ENCODE measurements around the gene PLCH2. TPM values are rescaled to one million over a fixed set of nuclear protein-coding genes. Genes with fewer than 3 reads are reported as not detected.

PLCH2 gene
- total and polyA plus RNA-seq, 2 donors, result 7.0 to 13.4 TPM

GRCh38 chr1:2514863-2515762, 39.0 kb downstream of the PLCH2 start:
- peaks cover 25% of the 10 kb centered on the region for H3K36me3 ChIP-seq (ENCODE audit: insufficient read depth)
- 91% methylated on average over 45 of the region's 45 CpGs for WGBS
- H3K4me3 ChIP-seq (ENCODE audit: low read depth, low read length), result no peak overlapping the region
- no peak overlapping the region for H3K27ac ChIP-seq (ENCODE audit: low read depth)
- H3K4me1 ChIP-seq (ENCODE audit: insufficient read depth), result no peaks in the 10 kb centered on the region
- no peak for DNase-seq (ENCODE audit: extremely low spot score)

GRCh38 chr1:2515763-2516080, 39.6 kb downstream of the PLCH2 start:
- Histone ChIP-seq H3K4me3 (ENCODE audit: low read depth, low read length) (no peak overlapping the region), H3K4me1 (ENCODE audit: insufficient read depth) (no peaks in the 10 kb centered on the region), H3K36me3 (ENCODE audit: insufficient read depth) (peaks cover 22% of the 10 kb centered on the region), H3K27ac (ENCODE audit: low read depth) (no peak overlapping the region)
- no peak for DNase-seq (ENCODE audit: extremely low spot score)
- WGBS, result 90% methylated on average over 11 of the region's 11 CpGs

- WGBS, result 92% methylated on average over 17 of the region's 17 CpGs
- no peak for DNase-seq (ENCODE audit: extremely low spot score)
- no peaks in the 10 kb centered on the region for H3K4me1 ChIP-seq (ENCODE audit: insufficient read depth)
- no peak overlapping the region for H3K4me3 ChIP-seq (ENCODE audit: low read depth, low read length)
- H3K27ac ChIP-seq (ENCODE audit: low read depth), result no peak overlapping the region
- peaks cover 18% of the 10 kb centered on the region for H3K36me3 ChIP-seq (ENCODE audit: insufficient read depth)
These were observed 40.0 kb downstream of the PLCH2 start for GRCh38 chr1:2516124-2516523.

- Histone ChIP-seq H3K27ac (ENCODE audit: low read depth) (no peak overlapping the region), H3K36me3 (ENCODE audit: insufficient read depth) (peaks cover 11% of the 10 kb centered on the region), H3K4me3 (ENCODE audit: low read depth, low read length) (no peak overlapping the region), H3K4me1 (ENCODE audit: insufficient read depth) (no peaks in the 10 kb centered on the region)
- 96% methylated on average over 14 of the region's 14 CpGs for WGBS
- DNase-seq (ENCODE audit: extremely low spot score), result no peak
These were observed 40.9 kb downstream of the PLCH2 start for GRCh38 chr1:2516946-2517345.

DNA sequence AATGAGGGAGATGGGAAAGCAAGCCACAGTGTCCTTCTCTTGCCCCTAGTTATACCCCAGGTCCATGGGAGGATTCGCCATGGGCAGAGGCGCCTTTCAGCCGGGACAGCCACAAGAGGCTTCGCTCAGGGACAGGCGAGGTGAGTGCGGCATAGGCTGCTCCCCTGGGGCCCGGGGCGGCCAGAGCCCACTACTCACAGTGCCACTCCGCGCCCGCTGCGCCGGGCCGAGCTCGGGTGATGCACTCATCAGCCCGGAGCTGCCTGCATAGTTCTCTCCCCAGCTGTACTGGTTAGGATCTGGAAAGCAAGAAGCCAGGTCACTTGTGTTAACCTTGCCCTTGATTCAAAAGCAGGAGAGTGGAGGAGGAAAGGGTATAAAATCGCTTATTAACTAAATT, 41.9 kb downstream of the PLCH2 start:
- WGBS, result 95% methylated on average over 17 of the region's 17 CpGs
- H3K36me3 ChIP-seq (ENCODE audit: insufficient read depth), result peaks cover 11% of the 10 kb centered on the region
- no peaks in the 10 kb centered on the region for H3K4me1 ChIP-seq (ENCODE audit: insufficient read depth)
- H3K4me3 ChIP-seq (ENCODE audit: low read depth, low read length), result no peak overlapping the region
- DNase-seq (ENCODE audit: extremely low spot score), result no peak
- no peak overlapping the region for H3K27ac ChIP-seq (ENCODE audit: low read depth)

DNA sequence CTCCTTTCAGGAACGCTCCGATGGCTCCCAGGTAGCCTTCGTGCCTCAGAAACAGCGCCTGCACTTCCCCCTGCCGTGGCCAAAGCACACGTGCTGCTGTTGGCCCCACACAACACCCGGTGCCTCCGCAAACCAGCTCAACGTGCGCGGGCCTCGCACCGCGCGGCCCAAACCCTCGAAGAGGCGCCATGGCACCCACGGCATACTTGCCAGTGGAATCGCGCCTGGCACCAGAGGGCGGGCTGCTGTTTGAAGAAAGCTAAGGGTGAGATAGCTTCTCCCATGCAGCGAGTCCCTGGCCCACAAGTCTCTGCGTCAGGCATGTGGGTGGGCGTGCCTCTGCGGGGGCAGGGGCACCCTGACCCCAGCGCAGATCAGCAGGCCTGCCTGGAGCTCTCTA, 42.4 kb downstream of the PLCH2 start:
- no peak overlapping the region for H3K27ac ChIP-seq (ENCODE audit: low read depth)
- 94% methylated on average over 26 of the region's 26 CpGs for WGBS
- peaks cover 11% of the 10 kb centered on the region for H3K36me3 ChIP-seq (ENCODE audit: insufficient read depth)
- H3K4me3 ChIP-seq (ENCODE audit: low read depth, low read length), result no peak overlapping the region
- DNase-seq (ENCODE audit: extremely low spot score), result no peak
- H3K4me1 ChIP-seq (ENCODE audit: insufficient read depth), result no peaks in the 10 kb centered on the region

DNA sequence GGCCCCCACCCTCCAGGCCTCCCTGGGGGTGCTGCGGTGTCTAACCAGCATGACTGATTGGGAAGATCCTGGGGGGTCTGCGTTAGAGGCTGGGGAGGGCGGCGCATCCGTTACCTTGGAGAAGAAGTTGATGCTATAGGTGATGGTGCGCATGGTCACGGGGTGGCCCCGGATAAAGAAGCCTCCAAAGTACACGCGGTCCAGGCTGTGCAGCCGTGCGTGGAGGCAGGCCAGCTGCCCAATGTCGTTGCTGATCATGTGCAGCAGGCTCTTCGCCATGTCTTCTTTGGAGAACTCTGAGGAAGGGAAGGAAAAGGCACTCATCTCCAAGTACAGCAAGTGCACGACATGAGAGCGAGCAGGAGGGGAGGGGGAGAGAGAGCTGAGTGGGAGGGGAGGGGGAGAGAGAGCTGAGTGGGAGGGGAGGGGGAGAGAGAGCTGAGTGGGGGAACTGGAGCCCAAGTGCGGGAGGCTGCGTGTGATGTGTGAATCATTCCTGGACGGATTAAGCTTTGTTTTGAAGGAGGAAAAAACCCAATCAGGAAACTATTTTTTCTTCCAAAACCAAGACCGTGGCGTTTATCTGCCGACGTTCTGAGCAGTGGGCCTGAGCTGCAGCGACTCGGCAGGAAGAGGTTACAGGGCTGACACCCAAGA, 43.1 kb downstream of the PLCH2 start:
- Histone ChIP-seq H3K36me3 (ENCODE audit: insufficient read depth) (peaks cover 11% of the 10 kb centered on the region), H3K4me3 (ENCODE audit: low read depth, low read length) (no peak overlapping the region), H3K4me1 (ENCODE audit: insufficient read depth) (no peaks in the 10 kb centered on the region), H3K27ac (ENCODE audit: low read depth) (no peak overlapping the region)
- no peak for DNase-seq (ENCODE audit: extremely low spot score)
- WGBS, result 88% methylated on average over 25 of the region's 25 CpGs

DNA sequence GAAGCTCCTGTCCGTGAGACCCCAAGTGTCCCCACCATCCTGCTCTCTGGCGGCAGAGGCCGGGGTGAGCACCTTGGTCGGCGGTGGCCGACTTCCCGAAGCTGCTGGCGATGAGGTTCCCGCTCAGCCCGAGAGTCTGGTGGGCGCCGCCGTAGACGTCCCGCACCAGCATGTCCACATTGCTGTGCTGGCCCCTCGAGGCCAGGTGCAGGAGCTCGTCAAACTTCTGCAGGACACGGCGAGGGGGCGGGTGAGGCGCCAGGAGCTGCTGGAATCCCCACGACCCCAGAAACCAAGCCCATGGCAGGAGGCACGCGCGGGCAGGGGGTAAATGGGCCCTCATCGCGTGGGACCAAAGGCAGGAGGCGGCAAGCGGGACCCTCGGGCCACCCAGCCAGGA, 43.6 kb downstream of the PLCH2 start:
- peaks cover 11% of the 10 kb centered on the region for H3K36me3 ChIP-seq (ENCODE audit: insufficient read depth)
- H3K4me3 ChIP-seq (ENCODE audit: low read depth, low read length), result no peak overlapping the region
- H3K27ac ChIP-seq (ENCODE audit: low read depth), result no peak overlapping the region
- no peaks in the 10 kb centered on the region for H3K4me1 ChIP-seq (ENCODE audit: insufficient read depth)
- no peak for DNase-seq (ENCODE audit: extremely low spot score)
- WGBS, result 94% methylated on average over 30 of the region's 30 CpGs

- DNase-seq (ENCODE audit: extremely low spot score), result no peak
- H3K27ac ChIP-seq (ENCODE audit: low read depth), result no peak overlapping the region
- WGBS, result 95% methylated on average over 20 of the region's 20 CpGs
- H3K4me1 ChIP-seq (ENCODE audit: insufficient read depth), result peaks cover 2% of the 10 kb centered on the region
- peaks cover 11% of the 10 kb centered on the region for H3K36me3 ChIP-seq (ENCODE audit: insufficient read depth)
- H3K4me3 ChIP-seq (ENCODE audit: low read depth, low read length), result no peak overlapping the region
These were observed 44.1 kb downstream of the PLCH2 start for GRCh38 chr1:2520206-2520605.

GRCh38 chr1:2520806-2521205, 44.7 kb downstream of the PLCH2 start:
- 92% methylated on average over 21 of the region's 21 CpGs for WGBS
- Histone ChIP-seq H3K27ac (ENCODE audit: low read depth) (no peak overlapping the region), H3K36me3 (ENCODE audit: insufficient read depth) (peaks cover 11% of the 10 kb centered on the region), H3K4me1 (ENCODE audit: insufficient read depth) (peaks cover 2% of the 10 kb centered on the region), H3K4me3 (ENCODE audit: low read depth, low read length) (no peak overlapping the region)
- no peak for DNase-seq (ENCODE audit: extremely low spot score)

DNA sequence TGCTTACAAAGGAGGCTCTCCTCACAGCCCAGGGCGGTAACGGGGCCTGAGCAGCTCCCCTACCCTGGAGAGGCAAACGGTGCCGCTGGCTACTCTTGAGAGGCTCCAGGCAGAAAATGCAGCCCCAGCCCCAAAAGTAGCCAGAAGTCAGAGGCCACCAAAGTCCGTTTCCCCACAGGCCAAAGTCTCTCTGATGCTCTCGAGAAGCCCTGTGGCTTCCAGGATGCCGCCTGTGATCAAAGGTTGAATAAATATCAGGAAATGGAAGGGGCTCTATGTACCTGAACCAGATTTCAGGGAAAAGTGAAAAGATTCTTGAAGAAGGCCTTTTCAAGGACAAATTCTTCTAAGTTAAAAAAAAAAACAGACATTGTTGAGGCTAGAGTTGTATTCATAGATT, 46.1 kb downstream of the PLCH2 start:
- H3K4me1 ChIP-seq (ENCODE audit: insufficient read depth), result peaks cover 2% of the 10 kb centered on the region
- WGBS, result 88% methylated on average over 7 of the region's 7 CpGs
- no peak overlapping the region for H3K27ac ChIP-seq (ENCODE audit: low read depth)
- no peak overlapping the region for H3K4me3 ChIP-seq (ENCODE audit: low read depth, low read length)
- no peak for DNase-seq (ENCODE audit: extremely low spot score)
- peaks cover 6% of the 10 kb centered on the region for H3K36me3 ChIP-seq (ENCODE audit: insufficient read depth)

GRCh38 chr1:2523191-2523890, 47.3 kb downstream of the PLCH2 start:
- WGBS, result 53% methylated on average over 32 of the region's 32 CpGs
- peaks cover 2% of the 10 kb centered on the region for H3K4me1 ChIP-seq (ENCODE audit: insufficient read depth)
- H3K4me3 ChIP-seq (ENCODE audit: low read depth, low read length), result no peak overlapping the region
- DNase-seq (ENCODE audit: extremely low spot score), result no peak
- peaks cover 2% of the 10 kb centered on the region for H3K36me3 ChIP-seq (ENCODE audit: insufficient read depth)
- H3K27ac ChIP-seq (ENCODE audit: low read depth), result no peak overlapping the region

- WGBS, result 74% methylated on average over 10 of the region's 10 CpGs
- Histone ChIP-seq H3K27ac (ENCODE audit: low read depth) (no peak overlapping the region), H3K36me3 (ENCODE audit: insufficient read depth) (peaks cover under 1% of the 10 kb centered on the region), H3K4me1 (ENCODE audit: insufficient read depth) (peaks cover 2% of the 10 kb centered on the region), H3K4me3 (ENCODE audit: low read depth, low read length) (no peak overlapping the region)
- no peak for DNase-seq (ENCODE audit: extremely low spot score)
These were observed 48.0 kb downstream of the PLCH2 start for GRCh38 chr1:2523891-2524609.

Measured in urinary bladder (tissue), 4 donors.